Stimulated activated CD8-positive, alpha-beta memory T cell treated with anti-CD3 and anti-CD28 coated beads, Interleukin-15, amount 100 ng/mL, for 24 hours (primary cell): ENCODE results near the gene BDKRB1.

Source experiments
- DNase-seq: peaks from one replicate; pipeline ENCODE4 v3.0.0-alpha.2; 2020; ENCODE audit warnings: low read depth

Gene BDKRB1

DNA sequence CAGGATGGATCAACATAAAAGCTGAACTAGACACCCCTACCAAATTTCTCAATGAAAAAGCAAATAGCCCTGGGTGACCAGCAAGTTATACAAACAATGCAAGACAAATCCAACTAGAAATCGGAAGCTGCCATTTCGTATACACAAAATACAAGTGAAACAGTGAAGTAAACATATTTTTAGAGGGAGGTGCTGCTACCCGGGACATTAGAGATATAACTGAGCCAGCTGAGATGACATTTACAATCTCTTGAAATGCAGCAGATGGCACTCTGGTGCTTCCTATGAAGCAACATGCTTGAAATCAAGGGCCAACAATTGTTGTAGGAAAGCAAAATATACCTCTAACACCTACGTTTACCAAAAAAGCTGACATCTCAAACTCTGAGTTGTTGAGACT lies 25.5 kb downstream of the BDKRB1 start:
- DNase-seq: no peak

- no peak for DNase-seq
Observed at GRCh38 chr14:96284008-96284407, 28.0 kb downstream of the BDKRB1 start.

DNA sequence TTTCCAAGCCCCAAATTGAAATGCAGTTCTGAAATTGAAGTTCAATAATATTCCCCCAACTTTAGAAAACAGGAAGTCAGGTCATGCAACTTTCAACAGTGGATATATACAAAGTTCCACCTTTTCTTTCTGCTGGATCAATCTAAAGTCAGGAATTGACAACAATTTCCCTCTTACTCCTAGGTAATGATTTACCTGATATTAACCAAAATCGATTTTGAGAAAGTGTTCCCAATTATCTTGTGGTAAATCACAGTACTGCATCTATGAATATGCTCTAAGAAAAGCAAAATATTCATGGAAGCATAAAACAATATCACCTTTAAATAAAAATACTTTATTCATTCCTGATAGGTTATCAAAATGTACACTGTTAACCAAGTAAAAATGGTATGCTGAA lies 28.4 kb downstream of the BDKRB1 start:
- DNase-seq: no peak

GRCh38 chr14:96285667-96286066 lies 29.7 kb downstream of the BDKRB1 start:
- DNase-seq: no peak

DNA sequence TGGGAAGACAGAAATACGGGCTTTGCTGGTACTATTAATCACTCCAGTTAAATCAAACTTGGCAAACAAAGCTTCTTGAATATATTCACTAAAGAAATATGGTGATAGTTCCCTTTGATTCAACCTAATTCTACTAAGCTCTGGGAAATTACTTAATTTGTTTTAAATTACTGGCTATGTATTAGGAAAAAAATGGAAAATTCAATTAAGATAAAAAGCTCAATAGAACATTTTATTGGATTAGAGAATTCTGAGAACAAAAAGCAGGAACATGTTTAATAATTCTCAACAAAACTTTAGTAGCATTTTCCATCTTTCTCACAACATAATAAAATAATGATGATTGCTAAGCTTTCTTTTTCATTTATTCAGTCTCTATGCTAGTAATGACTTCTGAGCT lies 30.2 kb downstream of the BDKRB1 start:
- DNase-seq: no peak

- no peak for DNase-seq
Observed at GRCh38 chr14:96287856-96288255, 31.8 kb downstream of the BDKRB1 start.

GRCh38 chr14:96294246-96294645 lies 38.2 kb downstream of the BDKRB1 start:
- DNase-seq: no peak

GRCh38 chr14:96297000-96297399 lies 41.0 kb downstream of the BDKRB1 start:
- DNase-seq: no peak

GRCh38 chr14:96297997-96298515 lies 42.0 kb downstream of the BDKRB1 start:
- DNase-seq: no peak

DNA sequence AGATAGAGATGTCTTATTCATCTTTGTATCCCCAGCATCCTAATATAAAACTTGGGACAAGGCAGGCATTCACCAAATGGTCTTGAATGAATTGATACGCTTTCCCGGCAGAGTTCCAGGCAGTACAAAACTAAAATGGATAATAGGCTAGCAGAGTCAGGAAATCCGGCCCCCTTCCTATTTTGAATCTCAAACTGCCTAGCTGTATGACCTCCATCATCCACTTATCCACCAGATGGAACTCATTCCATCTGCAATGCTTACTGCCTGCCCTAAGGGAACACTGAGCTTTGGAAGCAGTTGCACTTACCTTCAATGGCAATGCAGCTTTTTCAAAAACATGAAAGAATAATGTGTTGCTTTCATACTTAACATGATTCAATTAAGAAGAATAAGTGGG lies 43.4 kb downstream of the BDKRB1 start:
- DNase-seq: no peak

- DNase-seq: no peak
Observed at GRCh38 chr14:96303981-96304380, 48.0 kb downstream of the BDKRB1 start.

- DNase-seq: no peak
Observed at GRCh38 chr14:96304956-96305355, 48.9 kb downstream of the BDKRB1 start.

GRCh38 chr14:96307434-96307833 lies 51.4 kb downstream of the BDKRB1 start:
- DNase-seq: no peak

GRCh38 chr14:96309133-96309895 lies 53.3 kb downstream of the BDKRB1 start:
- no peak for DNase-seq

DNA sequence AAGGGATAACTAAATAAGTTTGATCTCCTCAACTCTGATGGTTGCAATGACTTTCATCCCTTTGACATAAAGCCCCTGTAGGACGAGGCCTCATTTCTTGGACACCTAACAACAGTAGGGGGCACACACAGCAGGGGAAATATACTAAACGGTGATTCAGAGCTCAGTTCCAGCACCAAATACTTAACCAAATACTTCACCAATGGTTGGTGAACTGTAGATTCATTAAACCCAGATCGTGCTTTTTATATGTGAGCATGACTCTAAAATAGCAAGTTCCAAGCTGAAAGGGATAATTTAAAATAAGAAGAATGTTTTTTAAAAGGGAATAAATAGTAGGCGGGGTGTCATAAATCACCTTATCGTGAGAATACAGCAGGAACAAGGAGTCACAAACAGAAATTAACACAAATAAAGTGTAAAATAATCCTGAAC lies 53.9 kb downstream of the BDKRB1 start:
- DNase-seq: no peak

- no peak for DNase-seq
Observed at GRCh38 chr14:96310906-96311305, 54.9 kb downstream of the BDKRB1 start.
